ENCODE measurements around the gene ERMN. TPM values are rescaled to one million over a fixed set of nuclear protein-coding genes. Genes with fewer than 3 reads are reported as not detected.
A peak's percentile ranks its signal among the peaks of the same experiment; 100 is the strongest.

Gene ERMN
- total RNA-seq, 2 experiments from 2014 or later: 17.3 to 18.0 TPM

GRCh38 chr2:157334335-157334734, 8.7 kb upstream of the ERMN start:
- peak overlapping the region; percentile 35 for H3K4me3 Mint-ChIP-seq
- ChIA-PET POLR2A (interaction anchor here (0.9 to 10.0 kb wide), 9 partner anchors 16 to 109 kb away, joined by 3 to 92 read pairs (median 12); partner anchors contain the start of gene CYTIP), CTCF (interaction anchor here (1.3 kb wide), 1 partner anchor 158 kb away, joined by 5 read pairs; no protein-coding TSS in a partner anchor)
- H3K27ac Mint-ChIP-seq: peak overlapping the region; percentile 83
- ATAC-seq (ENCODE audit: poor library complexity) (no peak), DNase-seq (no peak)
- Histone ChIP-seq H3K4me1 (ENCODE audit: insufficient read depth, low read length) (peaks cover 44% of the 10 kb centered on the region), H3K27me3 (ENCODE audit: control insufficient read depth in 1 of 2, insufficient read depth in 2 of 2, low read length in 2 of 2) (no peaks in the 10 kb centered on the region), H3K27ac (ENCODE audit: low read depth in 1 of 2, low read length in 2 of 2) (no peak overlapping the region), H3K9me3 (ENCODE audit: control insufficient read depth in 1 of 2, insufficient read depth in 1 of 2, low read length in 2 of 2) (no peaks in the 10 kb centered on the region), H3K36me3 (ENCODE audit: insufficient read depth, low read length) (no peaks in the 10 kb centered on the region), H3K4me3 (ENCODE audit: low read length) (no peak overlapping the region)
- intact Hi-C loops (cut with DNase I, micrococcal nuclease): loop anchor here (5.0 to 10.0 kb wide), 2 partner anchors 33 to 100 kb away; no protein-coding TSS in a partner anchor
- no peaks in the 10 kb centered on the region for H3K36me3 Mint-ChIP-seq (ENCODE audit: low read depth)
- TF ChIP-seq CTCF (IDR thresholded peaks at IDR 0.05): no peak
- H3K27me3 Mint-ChIP-seq: no peaks in the 10 kb centered on the region
- no peaks in the 10 kb centered on the region for H3K9me3 Mint-ChIP-seq
- peaks cover 97% of the 10 kb centered on the region for H3K4me1 Mint-ChIP-seq (ENCODE audit: low read depth)

- H3K4me1 ChIP-seq (ENCODE audit: insufficient read depth, low read length): peaks cover 44% of the 10 kb centered on the region
- no peaks in the 10 kb centered on the region for H3K27me3 Mint-ChIP-seq
- peaks cover 97% of the 10 kb centered on the region for H3K4me1 Mint-ChIP-seq (ENCODE audit: low read depth)
- H3K36me3 ChIP-seq (ENCODE audit: insufficient read depth, low read length): no peaks in the 10 kb centered on the region
- no peaks in the 10 kb centered on the region for H3K9me3 ChIP-seq (ENCODE audit: control insufficient read depth in 1 of 2, insufficient read depth in 1 of 2, low read length in 2 of 2)
- no peaks in the 10 kb centered on the region for H3K27me3 ChIP-seq (ENCODE audit: control insufficient read depth in 1 of 2, insufficient read depth in 2 of 2, low read length in 2 of 2)
- intact Hi-C loops (cut with DNase I, micrococcal nuclease): loop anchor here (5.0 to 10.0 kb wide), 2 partner anchors 34 to 101 kb away; no protein-coding TSS in a partner anchor
- ChIA-PET POLR2A (interaction anchor here (0.8 to 10.0 kb wide), 7 partner anchors 60 to 107 kb away, joined by 3 to 92 read pairs (median 3); no protein-coding TSS in a partner anchor), CTCF (interaction anchor here (1.1 to 1.3 kb wide), 2 partner anchors 81 to 159 kb away, joined by 3 to 4 read pairs; no protein-coding TSS in a partner anchor)
- TF ChIP-seq CTCF (IDR thresholded peaks at IDR 0.05): no peak
- no peak overlapping the region for H3K4me3 ChIP-seq (ENCODE audit: low read length)
- H3K9me3 Mint-ChIP-seq: no peaks in the 10 kb centered on the region
- peak overlapping the region; percentile 30 for H3K4me3 Mint-ChIP-seq
- H3K36me3 Mint-ChIP-seq (ENCODE audit: low read depth): no peaks in the 10 kb centered on the region
- peak overlapping the region; percentile 83 for H3K27ac Mint-ChIP-seq
- DNase-seq: peak in 1 of 14 experiments; percentile 12
- no peak for ATAC-seq (ENCODE audit: poor library complexity)
- H3K27ac ChIP-seq (ENCODE audit: low read depth in 1 of 2, low read length in 2 of 2): no peak overlapping the region
Measured at GRCh38 chr2:157333304-157334047, 7.9 kb upstream of the ERMN start.

- Mint-ChIP-seq H3K9me3 (no peaks in the 10 kb centered on the region), H3K27ac (peak overlapping the region; percentile 83), H3K27me3 (no peaks in the 10 kb centered on the region), H3K36me3 (ENCODE audit: low read depth) (no peaks in the 10 kb centered on the region), H3K4me1 (ENCODE audit: low read depth) (peaks cover 73% of the 10 kb centered on the region), H3K4me3 (no peak overlapping the region)
- ATAC-seq (ENCODE audit: poor library complexity) (no peak), DNase-seq (peak in 1 of 14 experiments; percentile 16)
- no peak for TF ChIP-seq CTCF (IDR thresholded peaks at IDR 0.05)
- no peak overlapping the region for H3K4me3 ChIP-seq (ENCODE audit: low read length)
- ChIA-PET CTCF (interaction anchor here (1.0 to 1.1 kb wide), 2 partner anchors 105 to 135 kb away, joined by 3 to 4 read pairs; no protein-coding TSS in a partner anchor), POLR2A (interaction anchor here (1.0 to 4.1 kb wide), 8 partner anchors 25 to 114 kb away, joined by 3 to 51 read pairs (median 5); partner anchors contain the start of gene CYTIP)
- no peaks in the 10 kb centered on the region for H3K9me3 ChIP-seq (ENCODE audit: control insufficient read depth in 1 of 2, insufficient read depth in 1 of 2, low read length in 2 of 2)
- H3K27ac ChIP-seq (ENCODE audit: low read depth in 1 of 2, low read length in 2 of 2): no peak overlapping the region
- H3K36me3 ChIP-seq (ENCODE audit: insufficient read depth, low read length): no peaks in the 10 kb centered on the region
- H3K27me3 ChIP-seq (ENCODE audit: control insufficient read depth in 1 of 2, insufficient read depth in 2 of 2, low read length in 2 of 2): no peaks in the 10 kb centered on the region
- peaks cover 38% of the 10 kb centered on the region for H3K4me1 ChIP-seq (ENCODE audit: insufficient read depth, low read length)
- intact Hi-C loops (cut with DNase I, micrococcal nuclease): loop anchor here (5.0 to 10.0 kb wide), 4 partner anchors 83 to 545 kb away; partner anchors contain the start of gene ACVR1 (in 1 of the 2)
Measured at GRCh38 chr2:157329524-157329923, 3.9 kb upstream of the ERMN start.

All from CD4-positive, alpha-beta T cell (primary cell).